Endothelial cell of umbilical vein (primary cell): ENCODE results near the gene PUM2. TPM values are rescaled to one million over a fixed set of nuclear protein-coding genes. Genes with fewer than 3 reads are reported as not detected.

Experiments used
- BruUV-seq: library from RNA; stranded (reverse); fragments of 400-500 nt; replicated peaks from 2 replicates; lab custom pipeline; 2021; lab: Mats Ljungman, UMichigan
- CTCF ChIA-PET: fragments of 300-600, 350-600 bp; sonication (Branson Sonifier 250); formaldehyde crosslinking; loops from one replicate; lab custom pipeline; 2021; ENCODE audit warnings: antibody characterized with exemption, inconsistent platforms; lab: Charles Lee
- POLR2A ChIA-PET: fragments of 300-600, 350-600 bp; sonication (Branson Sonifier 250); formaldehyde crosslinking; loops from one replicate; lab custom pipeline; 2021; ENCODE audit warnings: antibody characterized with exemption, inconsistent platforms; lab: Charles Lee
- DNase-seq: peaks from one replicate; pipeline ENCODE4 v3.0.0-alpha.2; 2011; ENCODE audit warnings: low read depth, low spot score
- FAIRE-seq: peaks from 2 replicates; lab custom pipeline; 2011; peaks lifted over from hg19 to GRCh38; lab: Jason Lieb, UNC
- H2AFZ ChIP-seq: 2 replicates; pipeline ENCODE4 v1.6.0; 2012; ENCODE audit warnings: low read depth, low read length, control low read depth, inconsistent platforms
- H3K27ac ChIP-seq: 2 replicates; pipeline ENCODE4 v1.5.1; 2011; ENCODE audit warnings: low read depth, mild to moderate bottlenecking, control low read depth, low read length, moderate library complexity; ENCODE audit not compliant: insufficient read depth
- H3K27me3 ChIP-seq, 2 experiments: 2 replicates each; pipeline versions ENCODE4 v1.6.0 to v1.6.1; 2011; ENCODE audit warnings: low read length in 2 of 2, mixed read lengths in 1 of 2; ENCODE audit not compliant: control insufficient read depth in 2 of 2, insufficient read depth in 2 of 2
- H3K36me3 ChIP-seq, 2 experiments: 2 replicates in 1 of 2; 3 replicates in 1 of 2; pipeline ENCODE4 v1.5.1; 2011; ENCODE audit warnings: low read length in 2 of 2, mild to moderate bottlenecking in 1 of 2, moderate library complexity in 1 of 2; ENCODE audit not compliant: control insufficient read depth in 2 of 2, insufficient read depth in 2 of 2; ENCODE audit errors: extremely low read depth in 1 of 2
- H3K4me1 ChIP-seq: 3 replicates; pipeline ENCODE4 v1.5.1; 2011; ENCODE audit warnings: mild to moderate bottlenecking, low read length; ENCODE audit not compliant: control insufficient read depth, insufficient read depth; ENCODE audit errors: extremely low read depth
- H3K4me2 ChIP-seq: 2 replicates; pipeline ENCODE4 v1.6.1; 2011; ENCODE audit warnings: low read length, control low read depth, mixed read lengths; ENCODE audit not compliant: insufficient read depth
- H3K4me3 ChIP-seq, 3 experiments: fragments of 200-600 bp in 1 of 3; sonication (generic), shearing (Covaris generic) in 1 of 3; replicated peaks in 1 of 3; 2 replicates each; pipeline ENCODE4 v1.5.1; 2011 to 2016; ENCODE audit warnings: control low read depth in 3 of 3, low read length in 3 of 3, mild to moderate bottlenecking in 2 of 3, inconsistent platforms in 1 of 3, low read depth in 1 of 3, moderate library complexity in 1 of 3; ENCODE audit not compliant: insufficient read depth in 1 of 3
- H3K79me2 ChIP-seq: 2 replicates; pipeline ENCODE4 v1.6.0; 2012; ENCODE audit warnings: low read length, inconsistent platforms; ENCODE audit not compliant: control insufficient read depth, insufficient read depth
- H3K9ac ChIP-seq: replicated peaks from 2 replicates; pipeline ENCODE3; 2011; ENCODE audit warnings: low read length, control low read depth; ENCODE audit not compliant: insufficient read depth; ENCODE audit errors: extremely low read depth
- H3K9me1 ChIP-seq: replicated peaks from 3 replicates; pipeline ENCODE4 v1.6.0; 2011; ENCODE audit warnings: mild to moderate bottlenecking, low read length; ENCODE audit not compliant: control insufficient read depth, insufficient read depth; ENCODE audit errors: extremely low read depth
- H3K9me3 ChIP-seq: replicated peaks from 2 replicates; pipeline ENCODE4 v1.5.1; 2012; ENCODE audit warnings: low read length, inconsistent platforms; ENCODE audit not compliant: control insufficient read depth, insufficient read depth
- H4K20me1 ChIP-seq: replicated peaks from 2 replicates; pipeline ENCODE3; 2011; ENCODE audit warnings: mild to moderate bottlenecking, low read length; ENCODE audit not compliant: control insufficient read depth, insufficient read depth; ENCODE audit errors: extremely low read depth
- EZH2 ChIP-seq: IDR thresholded peaks from 2 replicates; pipeline ENCODE4 v1.6.1; 2012; ENCODE audit warnings: borderline replicate concordance, low read depth, mild to moderate bottlenecking, moderate library complexity, low read length, inconsistent platforms; ENCODE audit not compliant: severe bottlenecking
- FOS ChIP-seq: IDR thresholded peaks from 2 replicates; pipeline ENCODE4 v1.6.1; 2011; ENCODE audit warnings: mild to moderate bottlenecking, low read length, moderate library complexity, borderline replicate concordance; ENCODE audit not compliant: insufficient read depth
- GATA2 ChIP-seq: IDR thresholded peaks from 2 replicates; pipeline ENCODE4 v1.7.0; 2011; ENCODE audit warnings: low read depth, mild to moderate bottlenecking, moderate library complexity, mixed read lengths, low read length; ENCODE audit not compliant: insufficient read length, insufficient read depth
- JUN ChIP-seq: IDR thresholded peaks from 2 replicates; pipeline ENCODE4 v1.6.1; 2011; ENCODE audit warnings: borderline replicate concordance, low read depth; ENCODE audit not compliant: insufficient read length, insufficient read depth
- MYC ChIP-seq: IDR thresholded peaks from one replicate; pipeline ENCODE4 v1.6.1; 2011; ENCODE audit warnings: mild to moderate bottlenecking, low read depth, low read length
- POLR2A ChIP-seq: IDR thresholded peaks from 2 replicates; pipeline ENCODE4 v1.6.1; 2012; ENCODE audit warnings: low read depth, mild to moderate bottlenecking, control low read depth, low read length
- POLR2AphosphoS5 ChIP-seq: IDR thresholded peaks from 2 replicates; pipeline ENCODE4 v1.6.1; 2012; ENCODE audit warnings: low read depth, mild to moderate bottlenecking, control low read depth, low read length, moderate library complexity; ENCODE audit not compliant: insufficient read depth
- dilution Hi-C: fragments of 300-500 bp; cut with MboI; formaldehyde crosslinking; loops from one replicate; pipeline ENCODE4 v1.15.0; 2019; ENCODE audit warnings: low sequenced_read_pairs; ENCODE audit not compliant: extremely low pct_ligation_motif_present
- intact Hi-C: fragments of 100-400 bp; cut with micrococcal nuclease; formaldehyde crosslinking; loops from one replicate; pipeline ENCODE4 v1.10.0; 2022
- polyA plus RNA-seq, 4 experiments: library from polyadenylated mRNA; depleted of rRNA in 3 of 4; stranded (reverse) in 3 of 4; unstranded in 1 of 4; fragments of >200 nt; gene quantifications; 2 replicates each; pipeline versions ENCODE4 v1.2.1 to v1.2.3, GENCODE V29; 2011 to 2012; ENCODE audit warnings: missing spikeins in 1 of 4
- total RNA-seq: library from RNA; stranded (reverse); gene quantifications from 2 replicates; pipeline ENCODE4 v1.2.3, GENCODE V29; 2021
- TF ChIP-seq, protein P1 (sequence below): IDR thresholded peaks from 2 replicates; pipeline ENCODE4 v1.6.1; 2011; ENCODE audit not compliant: insufficient read depth, insufficient read length
- TF ChIP-seq, protein P2 (sequence below), 2 donors: IDR thresholded peaks; 1 replicate in 1 of 2; 2 replicates in 1 of 2; pipeline ENCODE4 v1.5.1; 2011; ENCODE audit warnings: low read length in 2 of 2, mild to moderate bottlenecking in 2 of 2, moderate library complexity in 2 of 2, control low read depth in 1 of 2, inconsistent platforms in 1 of 2, low read depth in 1 of 2; ENCODE audit not compliant: insufficient read depth in 1 of 2; ENCODE audit errors: extremely low read depth in 1 of 2

Gene PUM2
- total and polyA plus RNA-seq, 2 donors (not counting 3 experiments of a cell fraction or from before 2014, with no cell fraction given): 32.9 to 83.7 TPM

DNA sequence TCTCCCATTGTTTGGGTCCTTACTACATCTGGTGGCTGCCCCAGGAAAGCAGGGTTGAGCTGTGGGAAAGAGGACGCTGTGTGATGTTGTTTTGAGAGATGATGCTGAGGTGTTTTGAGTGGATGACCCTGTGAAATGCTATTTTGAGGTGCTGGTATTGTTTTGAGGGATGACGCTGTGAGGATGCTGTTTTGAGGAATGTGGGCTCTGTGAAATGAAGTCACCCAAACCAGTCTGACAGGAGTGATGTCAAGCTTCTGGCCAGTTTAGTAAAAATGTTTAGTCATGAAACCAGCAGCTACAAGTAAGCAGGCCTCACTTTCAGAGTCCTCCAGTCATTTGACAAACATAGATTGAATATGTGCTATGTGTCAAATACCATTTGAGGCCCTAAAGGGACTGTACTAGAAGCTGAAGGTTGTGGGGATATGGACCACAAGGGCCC is 16.1 kb upstream of the PUM2 start:
- dilution Hi-C loops: no loop called here
- H3K9ac ChIP-seq: no peak overlapping the region
- no TSS peak for BruUV-seq
- TF ChIP-seq POLR2AphosphoS5: no peak
- TF ChIP-seq, protein P1, sequence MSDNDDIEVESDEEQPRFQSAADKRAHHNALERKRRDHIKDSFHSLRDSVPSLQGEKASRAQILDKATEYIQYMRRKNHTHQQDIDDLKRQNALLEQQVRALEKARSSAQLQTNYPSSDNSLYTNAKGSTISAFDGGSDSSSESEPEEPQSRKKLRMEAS: no peak
- no peak for TF ChIP-seq JUN
- TF ChIP-seq GATA2: no peak
- TF ChIP-seq FOS: no peak
- TF ChIP-seq, protein P2, sequence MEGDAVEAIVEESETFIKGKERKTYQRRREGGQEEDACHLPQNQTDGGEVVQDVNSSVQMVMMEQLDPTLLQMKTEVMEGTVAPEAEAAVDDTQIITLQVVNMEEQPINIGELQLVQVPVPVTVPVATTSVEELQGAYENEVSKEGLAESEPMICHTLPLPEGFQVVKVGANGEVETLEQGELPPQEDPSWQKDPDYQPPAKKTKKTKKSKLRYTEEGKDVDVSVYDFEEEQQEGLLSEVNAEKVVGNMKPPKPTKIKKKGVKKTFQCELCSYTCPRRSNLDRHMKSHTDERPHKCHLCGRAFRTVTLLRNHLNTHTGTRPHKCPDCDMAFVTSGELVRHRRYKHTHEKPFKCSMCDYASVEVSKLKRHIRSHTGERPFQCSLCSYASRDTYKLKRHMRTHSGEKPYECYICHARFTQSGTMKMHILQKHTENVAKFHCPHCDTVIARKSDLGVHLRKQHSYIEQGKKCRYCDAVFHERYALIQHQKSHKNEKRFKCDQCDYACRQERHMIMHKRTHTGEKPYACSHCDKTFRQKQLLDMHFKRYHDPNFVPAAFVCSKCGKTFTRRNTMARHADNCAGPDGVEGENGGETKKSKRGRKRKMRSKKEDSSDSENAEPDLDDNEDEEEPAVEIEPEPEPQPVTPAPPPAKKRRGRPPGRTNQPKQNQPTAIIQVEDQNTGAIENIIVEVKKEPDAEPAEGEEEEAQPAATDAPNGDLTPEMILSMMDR (IDR thresholded peaks at IDR 0.05; ENCODE audit: extremely low read depth in 1 of 2, insufficient read depth in 1 of 2, low read depth in 1 of 2, low read length in 2 of 2): no peak
- TF ChIP-seq MYC: no peak
- no peak for TF ChIP-seq POLR2A
- TF ChIP-seq EZH2: no peak
- H3K4me3 ChIP-seq: no peak overlapping the region
- H3K9me3 ChIP-seq: no peaks in the 10 kb centered on the region
- no peaks in the 10 kb centered on the region for H3K79me2 ChIP-seq
- no peak overlapping the region for H3K27ac ChIP-seq
- H3K36me3 ChIP-seq: no peaks in the 10 kb centered on the region
- intact Hi-C loops: no loop called here
- peaks cover 27% of the 10 kb centered on the region in 2 experiments for H3K27me3 ChIP-seq
- H2AFZ ChIP-seq: no peak overlapping the region
- H3K9me1 ChIP-seq: no peaks in the 10 kb centered on the region
- no peak for FAIRE-seq
- no peak overlapping the region for H3K4me2 ChIP-seq
- H4K20me1 ChIP-seq: no peaks in the 10 kb centered on the region
- no peaks in the 10 kb centered on the region for H3K4me1 ChIP-seq
- POLR2A ChIA-PET: no interaction called here
- DNase-seq: no peak
- CTCF ChIA-PET: interaction anchor here (1.0 to 1.1 kb wide), 2 partner anchors 12 to 15 kb away, joined by 3 to 7 read pairs; no protein-coding TSS in a partner anchor
